Right ventricle myocardium superior (tissue), 1 donor: ENCODE measurements around the gene MST1. TPM values are rescaled to one million over a fixed set of nuclear protein-coding genes. Genes with fewer than 3 reads are reported as not detected.

Source experiments
- ATAC-seq: fragments of 200-7000 bp; cut with Tn5 transposase; one replicate; pipeline ENCODE4 v1.9.1; 2020; ENCODE audit warnings: mild to moderate bottlenecking; ENCODE audit not compliant: poor library complexity
- DNase-seq: peaks from one replicate; pipeline ENCODE4 v3.0.0-alpha.2; 2020
- intact Hi-C: fragments of 100-400 bp; cut with DNase I; formaldehyde crosslinking; loops from one replicate; pipeline ENCODE4 v1.11.2; 2022
- total RNA-seq: library from RNA; stranded (reverse); fragmentation: NEBNext Ultra II Directional; extraction: Animal tissue kit (Norgen Biotek cat#: 25700); gene quantifications from one replicate; pipeline ENCODE4 v1.2.1, GENCODE V29; 2021
- donor health status: DM: no; HTN: yes; CAD: no; lungs with severe emphysema.

MST1 gene
- total RNA-seq, 1 donor from 2014 or later = 3.7 TPM

- intact Hi-C loops = no loop called here
- DNase-seq (no peak), ATAC-seq (no peak)
Measured at GRCh38 chr3:49720855-49721595, 31.8 kb upstream of the MST1 start.

- ATAC-seq = peak; percentile 80
- intact Hi-C loops = no loop called here
- peak; percentile 99 for DNase-seq
Measured at GRCh38 chr3:49719214-49719884, 30.1 kb upstream of the MST1 start, which contains the start of gene AMIGO3. Gene AMIGO3, minus strand, starts transcription at chr3:49719684. Its CDS starts 219 bp downstream, at chr3:49719465.

DNA sequence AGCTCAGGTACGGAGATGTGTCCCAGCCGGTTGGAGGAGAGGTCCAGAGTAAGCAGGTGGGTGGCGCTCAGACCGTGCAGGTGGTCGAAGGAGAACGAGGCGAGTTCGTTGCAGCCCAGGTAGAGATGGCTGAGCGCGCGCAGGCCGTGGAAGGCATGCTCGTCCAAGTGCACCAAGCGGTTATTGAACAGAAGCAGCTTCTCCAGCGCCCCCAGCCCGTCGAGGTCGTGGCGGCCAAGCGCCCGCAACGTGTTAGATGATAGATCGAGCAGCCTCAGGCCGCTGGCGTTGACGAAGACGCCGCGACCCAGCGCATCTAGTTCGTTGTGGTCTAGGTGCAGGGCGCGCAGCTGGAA lies 29.6 kb upstream of the MST1 start:
- intact Hi-C loops = no loop called here
- DNase-seq (no peak), ATAC-seq (no peak)

GRCh38 chr3:49717959-49718857 lies 28.9 kb upstream of the MST1 start:
- ATAC-seq (no peak), DNase-seq (peak; percentile 44)
- intact Hi-C loops = no loop called here

DNA sequence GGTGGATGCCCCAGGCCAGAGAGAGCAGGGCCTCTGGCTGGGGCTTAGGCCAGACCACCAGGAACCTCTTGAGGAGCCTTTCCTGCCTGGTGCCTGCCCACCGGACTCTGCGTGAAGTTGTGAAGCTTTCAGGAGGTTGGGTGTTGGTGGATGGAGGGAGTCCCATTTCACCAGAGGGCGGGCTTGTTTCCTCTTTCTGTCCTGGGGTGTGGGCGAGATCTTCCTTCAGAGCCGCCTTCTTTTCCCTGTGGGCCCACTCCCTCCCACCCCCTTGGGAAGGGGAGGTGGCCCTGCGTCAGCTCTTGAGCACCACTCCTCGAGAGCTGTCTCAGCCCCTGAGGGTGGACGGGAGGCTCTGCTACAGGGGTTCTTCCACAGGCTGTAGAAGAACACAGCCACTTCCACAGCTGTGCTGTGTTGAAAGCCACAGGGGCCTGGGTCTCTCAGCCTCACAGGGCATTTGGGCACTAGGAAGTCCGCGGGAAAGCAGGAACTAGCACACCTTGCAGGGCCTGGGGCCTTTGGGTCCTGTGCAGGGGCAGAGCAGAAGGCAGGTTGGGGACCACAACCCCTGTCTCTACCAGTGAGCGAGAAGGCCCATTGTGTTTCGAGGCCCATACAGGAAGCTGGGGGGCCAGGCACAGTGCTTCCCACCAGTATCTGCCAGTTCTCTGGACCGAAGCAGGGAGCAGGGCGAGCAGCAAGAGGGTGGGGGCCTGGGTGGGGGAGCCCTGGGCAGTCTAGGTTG lies 28.1 kb upstream of the MST1 start:
- ATAC-seq = no peak
- intact Hi-C loops = no loop called here
- peak; percentile 39 for DNase-seq

GRCh38 chr3:49716691-49717210 lies 27.5 kb upstream of the MST1 start:
- intact Hi-C loops = no loop called here
- no peak for ATAC-seq
- no peak for DNase-seq

DNA sequence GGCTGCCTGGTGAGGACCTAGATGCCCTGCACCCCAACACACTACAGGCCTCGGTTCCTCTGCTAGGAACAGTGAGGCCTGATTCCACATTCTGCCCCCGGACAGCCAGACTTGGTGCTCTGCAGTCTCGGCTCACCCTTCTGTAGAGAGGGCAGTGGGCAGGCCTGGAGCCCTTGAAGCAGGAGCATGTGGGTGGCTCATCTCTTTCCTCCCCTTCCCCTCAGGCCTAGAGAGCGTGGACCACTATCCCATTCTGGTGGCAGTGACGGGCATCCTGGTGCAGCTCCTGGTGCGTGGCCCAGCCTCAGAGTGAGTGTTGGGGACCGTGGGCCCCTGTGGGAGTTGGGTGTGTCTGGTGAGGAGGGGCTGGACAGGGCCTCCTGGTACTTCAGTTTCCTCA lies 26.9 kb upstream of the MST1 start:
- ATAC-seq (no peak), DNase-seq (no peak)
- intact Hi-C loops = no loop called here

GRCh38 chr3:49715611-49716121 lies 26.4 kb upstream of the MST1 start:
- no peak for ATAC-seq
- peak; percentile 24 for DNase-seq
- intact Hi-C loops = no loop called here

DNA sequence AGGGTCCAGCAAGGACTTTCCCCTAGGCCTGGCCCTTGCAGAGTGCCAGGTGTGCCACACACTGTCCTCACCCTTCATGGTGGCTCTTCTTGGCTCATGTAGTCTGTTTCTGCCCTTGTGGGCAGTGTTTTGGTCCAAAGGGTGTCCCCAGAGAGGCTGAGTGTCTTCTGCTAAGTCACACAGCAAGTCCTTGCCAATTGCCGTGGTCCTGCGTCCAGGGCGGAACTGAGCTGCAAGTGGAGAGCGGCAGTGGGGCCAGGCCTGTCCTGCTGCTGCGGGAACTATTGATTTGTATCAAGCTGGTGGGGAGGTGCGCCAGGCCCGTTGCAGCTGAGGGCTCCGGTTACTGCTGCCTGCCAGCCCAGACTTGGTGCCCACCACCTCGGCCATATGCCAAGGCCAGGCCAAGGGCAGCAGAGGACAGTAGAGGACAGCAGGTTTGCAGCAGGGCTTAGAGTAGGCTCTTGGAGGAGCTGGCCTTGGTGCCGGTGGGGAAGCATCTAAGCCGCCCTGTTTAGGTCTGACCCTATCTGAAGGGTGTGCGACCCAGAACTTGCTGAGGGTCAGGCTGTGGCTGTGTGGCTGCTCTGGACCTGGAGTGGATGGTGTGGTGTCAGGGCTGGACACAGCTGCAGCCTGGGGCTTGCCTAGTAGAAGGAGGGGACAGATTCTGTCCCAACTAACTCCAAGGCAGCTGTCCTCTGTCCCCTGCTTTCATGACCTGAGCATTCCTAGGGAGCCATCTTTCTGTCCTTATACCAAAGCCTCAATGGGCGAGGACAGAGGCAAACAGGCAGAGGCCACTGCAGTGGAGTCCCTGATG lies 25.7 kb upstream of the MST1 start:
- intact Hi-C loops = no loop called here
- DNase-seq (peak; percentile 37), ATAC-seq (no peak)

DNA sequence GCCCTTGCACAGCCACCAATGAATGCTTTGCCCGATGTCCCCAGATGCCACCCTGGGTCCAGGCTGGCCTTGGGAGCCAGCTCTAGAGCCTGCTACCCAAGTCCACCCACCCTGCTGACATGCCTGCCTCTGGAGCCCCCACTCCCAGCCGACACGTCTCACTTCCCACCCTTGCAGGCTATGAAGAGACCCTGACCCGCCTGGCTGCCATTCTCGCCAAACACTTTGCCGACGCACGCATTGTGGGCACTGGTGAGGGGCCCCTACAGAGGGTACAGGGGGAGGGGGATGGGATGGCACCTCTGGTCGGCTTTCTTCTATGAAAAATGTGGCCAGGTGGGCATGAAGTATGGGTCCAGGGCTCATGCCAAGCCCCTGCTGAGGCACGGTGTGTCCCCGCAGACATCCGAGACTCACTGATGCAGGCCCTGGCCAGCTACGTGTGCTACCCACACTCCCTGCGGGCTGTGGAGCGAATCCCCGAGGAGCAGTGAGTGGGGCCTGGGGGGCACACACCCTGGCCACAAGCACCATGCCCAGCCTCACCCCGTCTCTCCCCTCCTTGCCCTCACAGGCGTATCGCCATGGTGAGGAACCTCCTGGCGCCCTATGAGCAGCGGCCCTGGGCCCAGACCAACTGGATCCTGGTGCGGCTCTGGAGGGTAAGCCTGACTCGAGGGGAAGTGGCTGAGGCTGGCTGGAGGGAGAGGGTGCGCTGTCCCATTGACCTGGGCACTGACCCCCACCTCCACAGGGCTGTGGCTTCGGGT lies 24.2 kb upstream of the MST1 start:
- ATAC-seq = no peak
- intact Hi-C loops = no loop called here
- DNase-seq = peak; percentile 29

GRCh38 chr3:49712631-49713317 lies 23.5 kb upstream of the MST1 start:
- intact Hi-C loops = no loop called here
- ATAC-seq (no peak), DNase-seq (peak; percentile 31)

- ATAC-seq = no peak
- intact Hi-C loops = no loop called here
- DNase-seq = peak; percentile 34
Measured at GRCh38 chr3:49712166-49712565, 22.9 kb upstream of the MST1 start.

DNA sequence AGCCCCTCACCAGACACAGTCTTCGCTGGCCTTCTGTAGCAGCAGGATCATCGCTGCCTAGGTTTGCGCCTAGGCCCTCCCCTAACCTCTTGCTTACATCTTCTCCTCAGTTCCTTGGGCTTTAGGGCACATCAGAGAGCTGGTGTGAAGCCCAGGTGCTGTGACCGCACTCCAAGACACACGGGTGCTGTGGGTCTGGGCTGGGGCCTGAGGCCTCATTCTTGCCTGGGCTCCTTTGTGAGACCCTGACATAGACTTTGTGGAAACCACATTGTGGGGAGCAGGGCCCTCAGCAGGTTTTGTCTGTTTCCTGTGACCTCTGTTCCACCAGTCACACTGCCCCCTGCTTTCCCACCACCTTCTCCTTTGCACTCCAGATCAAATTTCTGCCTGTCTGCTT lies 22.2 kb upstream of the MST1 start:
- intact Hi-C loops = no loop called here
- no peak for ATAC-seq
- DNase-seq = peak; percentile 20

- ATAC-seq = no peak
- DNase-seq = no peak
- intact Hi-C loops = no loop called here
Measured at GRCh38 chr3:49709852-49710251, 20.6 kb upstream of the MST1 start.

GRCh38 chr3:49707113-49707480 lies 17.8 kb upstream of the MST1 start:
- intact Hi-C loops = no loop called here
- no peak for DNase-seq

GRCh38 chr3:49706456-49707112 lies 17.3 kb upstream of the MST1 start:
- DNase-seq (peak; percentile 20), ATAC-seq (no peak)
- intact Hi-C loops = no loop called here

More at GRCh38 chr3:49707113-49707480, 17.8 kb upstream of the MST1 start:
- no peak for ATAC-seq
